ENCODE data around the gene ATAD2B. TPM values are rescaled to one million over a fixed set of nuclear protein-coding genes. Genes with fewer than 3 reads are reported as not detected.

Gene ATAD2B
- total and polyA plus RNA-seq, 4 donors, result 4.1 to 77.3 (median 17.0) TPM

- H3K9me3 ChIP-seq (ENCODE audit: control insufficient read depth in 4 of 4, insufficient read depth in 3 of 4, low read length in 3 of 4), result no peaks in the 10 kb centered on the region
- H3K4me1 ChIP-seq (ENCODE audit: control insufficient read depth in 5 of 5, insufficient read depth in 5 of 5, low read length in 5 of 5), result peaks cover 0 to 7% (median 0%) of the 10 kb centered on the region in 5 donors
- no peaks in the 10 kb centered on the region for H3K36me3 ChIP-seq (ENCODE audit: control insufficient read depth in 4 of 4, insufficient read depth in 4 of 4, low read length in 4 of 4)
- no peaks in the 10 kb centered on the region for H3K27me3 ChIP-seq (ENCODE audit: control insufficient read depth in 3 of 3, insufficient read depth in 3 of 3, low read length in 2 of 3)
- ATAC-seq (ENCODE audit: insufficient read depth, low FRiP score) (no peak), DNase-seq (no peak)
- 92 to 94% methylated on average over 8 of the region's 8 CpGs for WGBS, 2 donors
- no peak overlapping the region for H3K27ac ChIP-seq (ENCODE audit: low read depth in 1 of 2, low read length in 1 of 2)
- H3K9ac ChIP-seq (ENCODE audit: insufficient read depth in 1 of 2, low read length in 2 of 2), result no peak overlapping the region
- TF ChIP-seq, protein P1, sequence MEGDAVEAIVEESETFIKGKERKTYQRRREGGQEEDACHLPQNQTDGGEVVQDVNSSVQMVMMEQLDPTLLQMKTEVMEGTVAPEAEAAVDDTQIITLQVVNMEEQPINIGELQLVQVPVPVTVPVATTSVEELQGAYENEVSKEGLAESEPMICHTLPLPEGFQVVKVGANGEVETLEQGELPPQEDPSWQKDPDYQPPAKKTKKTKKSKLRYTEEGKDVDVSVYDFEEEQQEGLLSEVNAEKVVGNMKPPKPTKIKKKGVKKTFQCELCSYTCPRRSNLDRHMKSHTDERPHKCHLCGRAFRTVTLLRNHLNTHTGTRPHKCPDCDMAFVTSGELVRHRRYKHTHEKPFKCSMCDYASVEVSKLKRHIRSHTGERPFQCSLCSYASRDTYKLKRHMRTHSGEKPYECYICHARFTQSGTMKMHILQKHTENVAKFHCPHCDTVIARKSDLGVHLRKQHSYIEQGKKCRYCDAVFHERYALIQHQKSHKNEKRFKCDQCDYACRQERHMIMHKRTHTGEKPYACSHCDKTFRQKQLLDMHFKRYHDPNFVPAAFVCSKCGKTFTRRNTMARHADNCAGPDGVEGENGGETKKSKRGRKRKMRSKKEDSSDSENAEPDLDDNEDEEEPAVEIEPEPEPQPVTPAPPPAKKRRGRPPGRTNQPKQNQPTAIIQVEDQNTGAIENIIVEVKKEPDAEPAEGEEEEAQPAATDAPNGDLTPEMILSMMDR (IDR thresholded peaks at IDR 0.05; ENCODE audit: control extremely low read depth, extremely low read depth), result no peak
- no peak overlapping the region for H3K4me3 ChIP-seq
Measured at GRCh38 chr2:23918837-23919489, 8.0 kb downstream of the ATAD2B start.

- peaks cover 0 to 2% (median 0%) of the 10 kb centered on the region in 4 donors for H3K36me3 ChIP-seq (ENCODE audit: control insufficient read depth in 4 of 4, insufficient read depth in 4 of 4, low read length in 4 of 4)
- H3K9ac ChIP-seq (ENCODE audit: insufficient read depth in 1 of 2, low read length in 2 of 2), result no peak overlapping the region
- 52 to 64% methylated on average over 3 of the region's 3 CpGs for WGBS, 2 donors
- no peak overlapping the region for H3K4me3 ChIP-seq
- no peak overlapping the region for H3K27ac ChIP-seq (ENCODE audit: low read depth in 1 of 2, low read length in 1 of 2)
- H3K4me1 ChIP-seq (ENCODE audit: control insufficient read depth in 5 of 5, insufficient read depth in 5 of 5, low read length in 5 of 5), result peaks cover 0 to 7% (median 2%) of the 10 kb centered on the region in 5 donors
- no peaks in the 10 kb centered on the region for H3K9me3 ChIP-seq (ENCODE audit: control insufficient read depth in 4 of 4, insufficient read depth in 3 of 4, low read length in 3 of 4)
- TF ChIP-seq, protein P1 (IDR thresholded peaks at IDR 0.05; ENCODE audit: control extremely low read depth, extremely low read depth), result no peak
- DNase-seq, result peak in 1 of 3 donors; percentile 14
- no peak for ATAC-seq (ENCODE audit: insufficient read depth, low FRiP score)
- no peaks in the 10 kb centered on the region for H3K27me3 ChIP-seq (ENCODE audit: control insufficient read depth in 3 of 3, insufficient read depth in 3 of 3, low read length in 2 of 3)
Measured at GRCh38 chr2:23916727-23917405, 10.1 kb downstream of the ATAD2B start.

DNA sequence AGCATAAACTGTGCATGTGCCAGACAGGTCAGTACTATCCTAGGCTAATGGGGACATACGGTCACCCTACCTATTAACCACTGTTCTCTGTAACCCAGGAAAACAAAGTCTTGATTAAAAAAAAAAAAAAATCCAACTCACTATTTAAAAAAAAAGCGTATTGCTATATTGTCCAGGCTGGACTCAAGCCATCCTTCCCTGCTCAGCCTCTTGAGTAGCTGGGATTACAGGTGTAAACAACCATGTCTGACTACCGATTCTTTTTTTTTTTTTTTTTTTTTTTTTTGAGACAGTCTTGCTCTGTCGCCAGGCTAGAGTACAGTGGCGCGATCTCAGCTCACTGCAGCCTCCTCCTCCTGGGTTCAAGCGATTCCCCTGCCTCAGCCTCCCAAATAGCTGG, 11.6 kb downstream of the ATAD2B start:
- Histone ChIP-seq H3K27ac (ENCODE audit: low read depth in 1 of 2, low read length in 1 of 2) (no peak overlapping the region), H3K9ac (ENCODE audit: insufficient read depth in 1 of 2, low read length in 2 of 2) (no peak overlapping the region), H3K9me3 (ENCODE audit: control insufficient read depth in 4 of 4, insufficient read depth in 3 of 4, low read length in 3 of 4) (no peaks in the 10 kb centered on the region), H3K4me1 (ENCODE audit: control insufficient read depth in 5 of 5, insufficient read depth in 5 of 5, low read length in 5 of 5) (peaks cover 0 to 7% (median 0%) of the 10 kb centered on the region in 5 donors), H3K27me3 (ENCODE audit: control insufficient read depth in 3 of 3, insufficient read depth in 3 of 3, low read length in 2 of 3) (no peaks in the 10 kb centered on the region), H3K4me3 (no peak overlapping the region), H3K36me3 (ENCODE audit: control insufficient read depth in 4 of 4, insufficient read depth in 4 of 4, low read length in 4 of 4) (peaks cover 0 to 2% (median 0%) of the 10 kb centered on the region in 4 donors)
- TF ChIP-seq, protein P1 (IDR thresholded peaks at IDR 0.05; ENCODE audit: control extremely low read depth, extremely low read depth), result no peak
- ATAC-seq (ENCODE audit: insufficient read depth, low FRiP score) (no peak), DNase-seq (no peak)
- 81 to 95% methylated on average over 7 of the region's 7 CpGs for WGBS, 2 donors
